Astrocyte of the spinal cord (primary cell): ENCODE results near the gene MEGF8.
A peak's percentile ranks its signal among the peaks of the same experiment; 100 is the strongest.

ENCODE experiments used
- DNase-seq: peaks from one replicate; pipeline ENCODE4 v3.0.0; 2011; ENCODE audit warnings: low read depth, low spot score
- H3K4me3 ChIP-seq: 2 replicates; pipeline ENCODE4 v1.5.1; 2011; ENCODE audit warnings: low read depth, mild to moderate bottlenecking, low read length, moderate library complexity
- CTCF ChIP-seq: IDR thresholded peaks from 2 replicates; pipeline ENCODE4 v1.5.1; 2012; ENCODE audit warnings: low read depth, mild to moderate bottlenecking, low read length, inconsistent platforms
- in situ Hi-C: cut with HindIII; loops from 2 replicates; pipeline ENCODE4 v1.10.0; 2017; ENCODE audit warnings: low sequenced_read_pairs

Gene MEGF8

GRCh38 chr19:42410371-42410770 is 84.9 kb downstream of the MEGF8 start:
- in situ Hi-C loops = no loop called here
- no peak for DNase-seq
- H3K4me3 ChIP-seq = no peak overlapping the region
- TF ChIP-seq CTCF = no peak

- DNase-seq = no peak
- in situ Hi-C loops = no loop called here
- H3K4me3 ChIP-seq = no peak overlapping the region
- TF ChIP-seq CTCF = no peak
These were observed 86.2 kb downstream of the MEGF8 start for GRCh38 chr19:42411581-42412178.

GRCh38 chr19:42412227-42412626 is 86.8 kb downstream of the MEGF8 start:
- no peak for TF ChIP-seq CTCF
- no peak for DNase-seq
- in situ Hi-C loops = no loop called here
- H3K4me3 ChIP-seq = no peak overlapping the region

GRCh38 chr19:42412661-42413076 is 87.2 kb downstream of the MEGF8 start:
- in situ Hi-C loops = no loop called here

GRCh38 chr19:42419309-42419708 is 93.9 kb downstream of the MEGF8 start:
- DNase-seq = no peak
- H3K4me3 ChIP-seq = no peak overlapping the region
- in situ Hi-C loops = no loop called here
- TF ChIP-seq CTCF = no peak

More at GRCh38 chr19:42412661-42413076, 87.2 kb downstream of the MEGF8 start:
- TF ChIP-seq CTCF = no peak
- no peak for DNase-seq
- H3K4me3 ChIP-seq = no peak overlapping the region

- no peak overlapping the region for H3K4me3 ChIP-seq
- TF ChIP-seq CTCF = peak; percentile 62
- DNase-seq = no peak
- in situ Hi-C loops = no loop called here
These were observed 94.7 kb downstream of the MEGF8 start for GRCh38 chr19:42420055-42420544.
